Keratinocyte (primary cell): ENCODE measurements around the gene KRTAP10-8.

Experiments
- EZH2 ChIP-seq: IDR thresholded peaks from one replicate; pipeline ENCODE4 v1.6.1; 2012; ENCODE audit warnings: inconsistent platforms, mild to moderate bottlenecking, low read length, moderate library complexity
- TF ChIP-seq, protein P1 (sequence below), 3 experiments: IDR thresholded peaks in 1 of 3; conservative IDR thresholded peaks in 1 of 3; optimal IDR thresholded peaks in 1 of 3; 2 replicates in 2 of 3; 3 replicates in 1 of 3; pipeline versions ENCODE3 to v1.5.1; 2011; ENCODE audit warnings: low read length in 3 of 3, mild to moderate bottlenecking in 3 of 3, moderate library complexity in 2 of 3, control low read depth in 1 of 3, inconsistent platforms in 1 of 3; ENCODE audit not compliant: insufficient read depth in 2 of 3; ENCODE audit errors: extremely low read depth in 1 of 3

DNA sequence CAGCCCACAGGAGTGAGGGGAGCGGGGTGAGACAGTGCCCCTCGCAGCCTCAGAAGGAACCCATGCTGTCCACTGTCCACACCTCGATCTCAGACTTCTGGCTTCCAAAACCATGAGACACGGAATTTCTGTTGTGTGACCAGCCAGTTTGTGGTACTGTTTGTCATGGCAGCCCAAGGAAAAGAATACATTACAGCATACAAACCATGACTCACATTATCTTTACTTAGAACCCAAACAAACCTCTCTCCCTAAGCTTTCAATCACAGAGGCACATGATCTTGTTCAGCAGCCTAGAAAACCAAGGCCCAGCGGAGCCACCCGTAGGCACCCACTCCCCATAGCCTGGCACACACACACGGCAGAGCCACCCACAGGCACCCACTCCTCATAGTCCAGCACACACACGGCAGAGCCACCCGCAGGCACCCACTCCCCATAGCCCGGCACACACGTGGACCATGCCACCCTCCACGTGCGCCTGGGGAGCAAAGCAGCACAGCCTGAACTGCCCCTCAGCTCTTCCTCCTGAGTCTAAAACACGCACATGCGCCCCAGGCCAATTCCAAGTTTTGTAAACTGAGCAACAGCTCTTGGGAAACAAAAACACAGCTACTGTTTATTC lies 38.8 kb upstream of the KRTAP10-8 start:
- TF ChIP-seq, protein P1, sequence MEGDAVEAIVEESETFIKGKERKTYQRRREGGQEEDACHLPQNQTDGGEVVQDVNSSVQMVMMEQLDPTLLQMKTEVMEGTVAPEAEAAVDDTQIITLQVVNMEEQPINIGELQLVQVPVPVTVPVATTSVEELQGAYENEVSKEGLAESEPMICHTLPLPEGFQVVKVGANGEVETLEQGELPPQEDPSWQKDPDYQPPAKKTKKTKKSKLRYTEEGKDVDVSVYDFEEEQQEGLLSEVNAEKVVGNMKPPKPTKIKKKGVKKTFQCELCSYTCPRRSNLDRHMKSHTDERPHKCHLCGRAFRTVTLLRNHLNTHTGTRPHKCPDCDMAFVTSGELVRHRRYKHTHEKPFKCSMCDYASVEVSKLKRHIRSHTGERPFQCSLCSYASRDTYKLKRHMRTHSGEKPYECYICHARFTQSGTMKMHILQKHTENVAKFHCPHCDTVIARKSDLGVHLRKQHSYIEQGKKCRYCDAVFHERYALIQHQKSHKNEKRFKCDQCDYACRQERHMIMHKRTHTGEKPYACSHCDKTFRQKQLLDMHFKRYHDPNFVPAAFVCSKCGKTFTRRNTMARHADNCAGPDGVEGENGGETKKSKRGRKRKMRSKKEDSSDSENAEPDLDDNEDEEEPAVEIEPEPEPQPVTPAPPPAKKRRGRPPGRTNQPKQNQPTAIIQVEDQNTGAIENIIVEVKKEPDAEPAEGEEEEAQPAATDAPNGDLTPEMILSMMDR (optimal IDR thresholded peaks at IDR 0.05 in 1 of 3, IDR thresholded peaks at IDR 0.05 in 1 of 3, conservative IDR thresholded peaks at IDR 0.05 in 1 of 3; ENCODE audit: extremely low read depth in 1 of 3, insufficient read depth in 2 of 3, low read length in 3 of 3), result no peak
- TF ChIP-seq EZH2, result no peak
